K562 (cell line): ENCODE data around the gene IL3RA. TPM values are rescaled to one million over a fixed set of nuclear protein-coding genes. Genes with fewer than 3 reads are reported as not detected.

Experiments
- ATAC-seq: fragments of 200-7000 bp; cut with Tn5 transposase; 3 replicates; pipeline ENCODE4 v1.9.1; 2020; ENCODE audit warnings: moderate library complexity
- BruUV-seq: library from RNA; stranded (reverse); fragments of 400-500 nt; replicated peaks from 2 replicates; lab custom pipeline; 2021; lab: Mats Ljungman, UMichigan
- CTCF ChIA-PET: fragments of 300-600 bp; formaldehyde crosslinking; extraction: SDS; loops from one replicate; lab custom pipeline; 2021; ENCODE audit warnings: low intra/inter-chr PET ratio; lab: Yijun Ruan, JAX
- POLR2A ChIA-PET: fragments of 300-600, 350-650 bp; sonication (Branson Sonifier 250); formaldehyde crosslinking; extraction: SDS; loops from one replicate; lab custom pipeline; 2021; ENCODE audit warnings: antibody characterized with exemption, inconsistent platforms; lab: Yijun Ruan, JAX
- DNase-seq, 4 experiments: peaks; one replicate each; pipeline versions ENCODE4 v3.0.0 to v3.0.0-alpha.2; 2011 to 2018; ENCODE audit warnings: low spot score in 3 of 4, mixed read lengths in 3 of 4; ENCODE audit errors: extremely low read depth in 1 of 4
- FAIRE-seq: peaks from 2 replicates; lab custom pipeline; 2011; peaks lifted over from hg19 to GRCh38; lab: Jason Lieb, UNC
- H2AFZ ChIP-seq: 2 replicates; pipeline ENCODE4 v1.6.0; 2011; ENCODE audit warnings: low read depth, low read length, control low read depth, inconsistent platforms
- H3K27ac ChIP-seq: fragments of 200-600 bp; 3 replicates; pipeline ENCODE4 v1.8.0; 2011; ENCODE audit warnings: low read depth, mild to moderate bottlenecking, control low read depth, inconsistent platforms, low read length, moderate library complexity, mixed read lengths; ENCODE audit errors: extremely low read depth
- H3K27me3 ChIP-seq, 2 experiments: fragments of 300-600 bp in 1 of 2; 2 replicates in 1 of 2; 3 replicates in 1 of 2; pipeline versions ENCODE4 v1.6.0 to v1.8.0; 2011; ENCODE audit warnings: inconsistent platforms in 2 of 2, low read length in 2 of 2, mild to moderate bottlenecking in 1 of 2, mixed read lengths in 1 of 2, moderate library complexity in 1 of 2; ENCODE audit not compliant: control insufficient read depth in 2 of 2, insufficient read depth in 2 of 2
- H3K36me3 ChIP-seq: fragments of 300-600 bp; 3 replicates; pipeline ENCODE4 v1.8.0; 2011; ENCODE audit warnings: mild to moderate bottlenecking, low read length, inconsistent platforms; ENCODE audit not compliant: control insufficient read depth, insufficient read depth
- H3K4me1 ChIP-seq, 2 experiments: fragments of 200-600 bp in 1 of 2; replicated peaks in 1 of 2; 2 replicates in 1 of 2; 3 replicates in 1 of 2; pipeline versions ENCODE4 v1.5.1 to v1.8.0; 2011; ENCODE audit warnings: inconsistent platforms in 2 of 2, low read length in 2 of 2, mild to moderate bottlenecking in 1 of 2, mixed read lengths in 1 of 2, moderate library complexity in 1 of 2; ENCODE audit not compliant: control insufficient read depth in 2 of 2, insufficient read depth in 2 of 2
- H3K4me2 ChIP-seq: 2 replicates; pipeline ENCODE4 v1.6.1; 2011; ENCODE audit warnings: low read length, control low read depth, inconsistent platforms, mixed read lengths; ENCODE audit not compliant: insufficient read depth
- H3K4me3 ChIP-seq: fragments of 200-600 bp; sonication (generic), shearing (Covaris generic); 2 replicates; pipeline ENCODE4 v1.5.1; 2016; ENCODE audit warnings: control low read depth, inconsistent platforms
- H3K79me2 ChIP-seq: fragments of 200-600 bp; 3 replicates; pipeline ENCODE4 v1.8.0; 2011; ENCODE audit warnings: low read length, inconsistent platforms; ENCODE audit not compliant: control insufficient read depth, insufficient read depth
- H3K9ac ChIP-seq, 2 experiments: 2 replicates each; pipeline versions ENCODE4 v1.6.0 to v1.6.1; 2011; ENCODE audit warnings: low read depth in 2 of 2, low read length in 2 of 2, control low read depth in 1 of 2, inconsistent platforms in 1 of 2, mild to moderate bottlenecking in 1 of 2, mixed read lengths in 1 of 2; ENCODE audit not compliant: insufficient read depth in 1 of 2
- H3K9me1 ChIP-seq: one replicate; pipeline ENCODE4 v1.6.0; 2011; ENCODE audit warnings: inconsistent platforms, mild to moderate bottlenecking, low read length, moderate library complexity; ENCODE audit not compliant: control insufficient read depth, insufficient read depth
- H3K9me3 ChIP-seq: replicated peaks from 2 replicates; pipeline ENCODE4 v1.5.1; 2011; ENCODE audit warnings: low read depth, low read length, inconsistent platforms; ENCODE audit not compliant: control insufficient read depth, insufficient read depth
- H4K20me1 ChIP-seq: replicated peaks from 2 replicates; pipeline ENCODE4 v1.6.1; 2011; ENCODE audit warnings: low read length, inconsistent platforms, mixed read lengths; ENCODE audit not compliant: control insufficient read depth, insufficient read depth
- FOXJ2 ChIP-seq: fragments of 200-800 bp; sonication (Bioruptor generic); IDR thresholded peaks from 2 replicates; pipeline ENCODE4 v1.6.1; 2016; ENCODE audit warnings: missing genetic modification characterization, missing compliant biosample characterization
- MBD1 ChIP-seq: fragments of 250-450 bp; sonication (Bioruptor Pico); IDR thresholded peaks from 2 replicates; pipeline ENCODE4 v1.8.0; 2022; ENCODE audit warnings: inconsistent platforms
- MCM3 ChIP-seq: fragments of 450-650 bp; IDR thresholded peaks from 2 replicates; pipeline ENCODE4 v1.6.1; 2016
- MYC ChIP-seq, 2 experiments: fragments of 250-450 bp in 1 of 2; sonication (Bioruptor Pico) in 1 of 2; IDR thresholded peaks; 2 replicates each; pipeline versions ENCODE4 v1.5.1 to v1.6.1; 2012 to 2021; ENCODE audit warnings: low read depth in 2 of 2, borderline replicate concordance in 1 of 2, improper control_type of control experiment in 1 of 2, low read length in 1 of 2, mild to moderate bottlenecking in 1 of 2, moderate library complexity in 1 of 2
- NR0B1 ChIP-seq: fragments of 450-650 bp; IDR thresholded peaks from one replicate; pipeline ENCODE4 v1.6.1; 2018; ENCODE audit warnings: mild to moderate bottlenecking, moderate library complexity; ENCODE audit not compliant: partially characterized antibody
- POLR3A ChIP-seq: IDR thresholded peaks from 2 replicates; pipeline ENCODE4 v1.6.1; 2011; ENCODE audit warnings: borderline replicate concordance, mild to moderate bottlenecking, moderate library complexity; ENCODE audit not compliant: insufficient read length, insufficient read depth; ENCODE audit errors: extremely low read depth
- RBBP5 ChIP-seq: fragments of 200-600 bp; sonication (generic); IDR thresholded peaks from 2 replicates; pipeline ENCODE4 v1.6.1; 2012; ENCODE audit warnings: borderline replicate concordance, mild to moderate bottlenecking, low read length, control low read depth, inconsistent platforms; ENCODE audit not compliant: insufficient read depth, poor library complexity, severe bottlenecking
- TCF7L2 ChIP-seq: fragments of 150-350 bp; IDR thresholded peaks from 2 replicates; pipeline ENCODE4 v1.6.1; 2016; ENCODE audit warnings: low read depth, mild to moderate bottlenecking, low read length, moderate library complexity
- THRAP3 ChIP-seq: fragments of 450-650 bp; IDR thresholded peaks from 2 replicates; pipeline ENCODE4 v1.6.1; 2016; ENCODE audit warnings: mild to moderate bottlenecking, inconsistent platforms, borderline replicate concordance
- U2AF2 ChIP-seq: fragments of 200-400 bp; formaldehyde crosslinking; optimal IDR thresholded peaks from 2 replicates; pipeline ENCODE3; 2017; ENCODE audit warnings: low read depth, mild to moderate bottlenecking, low read length
- UBTF ChIP-seq, 2 experiments: IDR thresholded peaks; 2 replicates each; pipeline ENCODE4 v1.6.1; 2012; ENCODE audit warnings: improper control_type of control experiment in 2 of 2, low read depth in 2 of 2, low read length in 2 of 2, borderline replicate concordance in 1 of 2
- ZBTB7A ChIP-seq: IDR thresholded peaks from 2 replicates; pipeline ENCODE4 v1.6.1; 2011; ENCODE audit warnings: low read depth, mild to moderate bottlenecking, low read length, moderate library complexity, borderline replicate concordance; ENCODE audit not compliant: control insufficient read depth
- ZNF24 ChIP-seq: fragments of 450-650 bp; IDR thresholded peaks from 2 replicates; pipeline ENCODE4 v1.6.1; 2016
- WGBS: fragments of 100-300 bp; shearing (Covaris generic); methylation state at CpG from one replicate; pipeline ENCODE4 v1.1.6; 2016; ENCODE audit warnings: low coverage, mixed read lengths; ENCODE audit not compliant: insufficient coverage; ENCODE audit errors: missing lambda C conversion rate; 5-methylcytosine and 5-hydroxymethylcytosine counted together
- in situ Hi-C: fragments of 300-500 bp; cut with MboI; formaldehyde crosslinking; loops from 4 replicates; pipeline ENCODE4 v1.15.0; 2018; ENCODE audit warnings: inconsistent platforms, mixed read lengths
- intact Hi-C: fragments of 100-400 bp; cut with micrococcal nuclease; formaldehyde crosslinking; loops from 2 replicates; pipeline ENCODE4 v1.14.2; 2022
- polyA plus RNA-seq, 8 experiments: library from polyadenylated mRNA; depleted of rRNA in 4 of 8; stranded (reverse) in 5 of 8; unstranded in 3 of 8; fragments of >200 nt; fragmentation: Nextera tagmentation in 2 of 8; fragmentation: Illumina TruSeq in 1 of 8; extraction: Ambion mirVana in 2 of 8; extraction: Trizol in 1 of 8; gene quantifications; 2 replicates each; pipeline versions ENCODE4 v1.2.1 to v1.2.3, GENCODE V29; 2011 to 2014; ENCODE audit warnings: inconsistent platforms in 1 of 8, missing spikeins in 1 of 8
- total RNA-seq, 7 experiments: library from RNA; depleted of rRNA in 6 of 7; stranded (reverse); fragments of >200 nt in 6 of 7; fragmentation: Illumina TruSeq in 2 of 7; extraction: Trizol in 2 of 7; gene quantifications; 2 replicates each; pipeline versions ENCODE4 v1.2.1 to v1.2.3, GENCODE V29; 2011 to 2021; ENCODE audit warnings: low replicate concordance in 1 of 7

The IL3RA gene
- total and polyA plus RNA-seq, 9 of the 15 experiments (the other 6 are each of a cell fraction or from before 2014, with no cell fraction given), result not detected

- in situ Hi-C loops (loop anchor here (25.0 kb wide), 1 partner anchor 837 kb away; no protein-coding TSS in a partner anchor), intact Hi-C loops (no loop called here)
- no peak overlapping the region for H3K27ac ChIP-seq
- no peaks in the 10 kb centered on the region for H3K9me1 ChIP-seq
- no peak overlapping the region for H3K4me2 ChIP-seq
- ChIA-PET POLR2A (no interaction called here), CTCF (no interaction called here)
- DNase-seq, result no peak
- H3K9ac ChIP-seq, result no peak overlapping the region
- no peaks in the 10 kb centered on the region for H3K36me3 ChIP-seq
- FAIRE-seq, result no peak
- BruUV-seq, result no TSS peak
- H3K4me3 ChIP-seq, result no peak overlapping the region
- no peak for ATAC-seq
- no peak for TF ChIP-seq ZBTB7A
- no peak for TF ChIP-seq U2AF2
- no peak for TF ChIP-seq RBBP5
- TF ChIP-seq POLR3A, result no peak
- TF ChIP-seq FOXJ2 (tag), result no peak
- no peak for TF ChIP-seq ZNF24
- no peak for TF ChIP-seq MCM3
- no peak for TF ChIP-seq NR0B1
- TF ChIP-seq TCF7L2, result no peak
- no peak for TF ChIP-seq UBTF (IDR thresholded peaks at IDR 0.05; ENCODE audit: borderline replicate concordance in 1 of 2, low read depth in 2 of 2, low read length in 2 of 2)
- TF ChIP-seq MYC (IDR thresholded peaks at IDR 0.05; ENCODE audit: low read depth, low read length), result no peak
- no peak for TF ChIP-seq MYC (CRISPR knock-in tag; IDR thresholded peaks at IDR 0.05; ENCODE audit: borderline replicate concordance, low read depth)
- no peak for TF ChIP-seq THRAP3
- no peak for TF ChIP-seq MBD1 (CRISPR knock-in tag)
- no peaks in the 10 kb centered on the region for H3K9me3 ChIP-seq
- no peaks in the 10 kb centered on the region for H4K20me1 ChIP-seq
- H2AFZ ChIP-seq, result no peak overlapping the region
- no peaks in the 10 kb centered on the region for H3K79me2 ChIP-seq
- H3K4me1 ChIP-seq, result no peaks in the 10 kb centered on the region
- peaks cover 4 to 18% of the 10 kb centered on the region in 2 experiments; a peak in 4 of 5 replicates for H3K27me3 ChIP-seq
- 0% methylated on average over 13 of the region's 15 CpGs for WGBS
These were observed 36.1 kb upstream of the IL3RA start for GRCh38 chrX:1300449-1300848.
